ENCODE data around the gene GLCCI1.

Gene GLCCI1

GRCh38 chr7:8037151-8037550 lies 68.6 kb downstream of the GLCCI1 start:
- DNase-seq: no peak
- Histone ChIP-seq H3K4ac (ENCODE audit: low read depth in 1 of 2, low read length in 2 of 2) (no peak overlapping the region), H4K8ac (ENCODE audit: low read length) (no peak overlapping the region), H4K91ac (ENCODE audit: low read length) (no peak overlapping the region), H3K79me1 (replicated peaks; ENCODE audit: low read length, poor library complexity, severe bottlenecking) (peaks cover 14% of the 10 kb centered on the region), H3K9me3 (ENCODE audit: control insufficient read depth, low read length) (peaks cover 10% of the 10 kb centered on the region), H2BK15ac (ENCODE audit: low read depth, poor library complexity, severe bottlenecking) (no peak overlapping the region), H3K27me3 (ENCODE audit: control insufficient read depth in 1 of 2, insufficient read depth in 1 of 2, low read length in 2 of 2) (no peaks in the 10 kb centered on the region), H3K4me3 (ENCODE audit: insufficient read depth in 1 of 2, low read depth in 1 of 2, low read length in 2 of 2) (no peak overlapping the region), H3K4me1 (ENCODE audit: control insufficient read depth, insufficient read depth, low read depth, low read length) (no peaks in the 10 kb centered on the region), H2BK5ac (ENCODE audit: low read depth, low read length, poor library complexity, severe bottlenecking) (no peak overlapping the region), H3K14ac (ENCODE audit: low read length in 2 of 2) (no peak overlapping the region), H3K18ac (ENCODE audit: low read depth in 1 of 2, low read length in 2 of 2) (no peak overlapping the region), H3K4me2 (ENCODE audit: low read length, poor library complexity, severe bottlenecking) (no peak overlapping the region), H3K23ac (ENCODE audit: low read length in 2 of 2) (no peak overlapping the region), H2AFZ (ENCODE audit: low read depth, low read length) (no peak overlapping the region), H2BK120ac (ENCODE audit: low read depth, low read length) (no peak overlapping the region), H3K36me3 (ENCODE audit: control insufficient read depth in 1 of 2, insufficient read depth in 2 of 2, low read depth in 1 of 2, low read length in 2 of 2) (peaks cover 0 to 10% of the 10 kb centered on the region in 2 experiments), H2BK12ac (ENCODE audit: low read length in 2 of 2) (no peak overlapping the region), H2AK5ac (ENCODE audit: low read length, severe bottlenecking) (no peak overlapping the region), H3K9ac (ENCODE audit: low read length) (no peak overlapping the region), H3K27ac (ENCODE audit: low read length, poor library complexity, severe bottlenecking) (no peak overlapping the region)
- 43% methylated on average over 3 of the region's 3 CpGs for WGBS

DNA sequence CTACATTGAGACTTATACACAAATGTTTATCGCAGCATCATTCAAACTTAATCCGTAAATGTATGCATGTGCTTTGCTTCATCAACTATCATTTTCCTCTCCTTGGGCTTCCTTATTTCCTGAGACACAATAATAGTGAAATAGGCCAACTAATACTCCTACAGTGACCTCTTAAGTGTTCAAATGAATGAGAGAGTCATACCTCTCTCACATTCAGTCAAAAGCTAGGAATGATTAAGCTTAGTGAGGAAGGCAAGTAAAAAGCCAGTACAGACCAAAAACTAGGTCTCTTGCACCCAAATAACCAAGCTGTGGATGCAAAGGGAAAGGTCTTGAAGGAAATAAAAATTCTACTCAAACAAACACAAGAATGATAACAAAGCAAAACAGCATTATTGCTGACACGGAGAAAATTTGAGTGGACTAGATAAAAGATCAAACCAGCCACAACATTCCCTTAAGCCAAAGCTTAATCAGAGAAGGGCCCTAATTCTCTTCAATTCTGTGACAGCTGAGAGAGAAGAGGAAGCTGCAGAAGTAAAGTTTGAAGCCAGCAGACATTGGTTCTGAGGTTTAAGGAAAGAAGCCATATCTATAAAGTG lies 72.3 kb downstream of the GLCCI1 start:
- H3K14ac ChIP-seq (ENCODE audit: low read length in 2 of 2): no peak overlapping the region
- H3K18ac ChIP-seq (ENCODE audit: low read depth in 1 of 2, low read length in 2 of 2): no peak overlapping the region
- no peak overlapping the region for H4K8ac ChIP-seq (ENCODE audit: low read length)
- no peak for DNase-seq
- H3K4me3 ChIP-seq (ENCODE audit: insufficient read depth in 1 of 2, low read depth in 1 of 2, low read length in 2 of 2): no peak overlapping the region
- no peak overlapping the region for H2BK5ac ChIP-seq (ENCODE audit: low read depth, low read length, poor library complexity, severe bottlenecking)
- peaks cover 0 to 7% of the 10 kb centered on the region in 2 experiments for H3K36me3 ChIP-seq (ENCODE audit: control insufficient read depth in 1 of 2, insufficient read depth in 2 of 2, low read depth in 1 of 2, low read length in 2 of 2)
- H3K27me3 ChIP-seq (ENCODE audit: control insufficient read depth in 1 of 2, insufficient read depth in 1 of 2, low read length in 2 of 2): no peaks in the 10 kb centered on the region
- no peak overlapping the region for H3K9ac ChIP-seq (ENCODE audit: low read length)
- no peak overlapping the region for H4K91ac ChIP-seq (ENCODE audit: low read length)
- 98% methylated on average over 2 of the region's 3 CpGs for WGBS
- no peak overlapping the region for H2AFZ ChIP-seq (ENCODE audit: low read depth, low read length)
- peaks cover 8% of the 10 kb centered on the region for H3K79me1 ChIP-seq (replicated peaks; ENCODE audit: low read length, poor library complexity, severe bottlenecking)
- H2AK5ac ChIP-seq (ENCODE audit: low read length, severe bottlenecking): no peak overlapping the region
- no peak overlapping the region for H2BK120ac ChIP-seq (ENCODE audit: low read depth, low read length)
- H2BK15ac ChIP-seq (ENCODE audit: low read depth, poor library complexity, severe bottlenecking): no peak overlapping the region
- no peak overlapping the region for H3K4ac ChIP-seq (ENCODE audit: low read depth in 1 of 2, low read length in 2 of 2)
- H2BK12ac ChIP-seq (ENCODE audit: low read length in 2 of 2): no peak overlapping the region
- H3K4me2 ChIP-seq (ENCODE audit: low read length, poor library complexity, severe bottlenecking): no peak overlapping the region
- no peak overlapping the region for H3K27ac ChIP-seq (ENCODE audit: low read length, poor library complexity, severe bottlenecking)
- no peaks in the 10 kb centered on the region for H3K4me1 ChIP-seq (ENCODE audit: control insufficient read depth, insufficient read depth, low read depth, low read length)
- peaks cover 6% of the 10 kb centered on the region for H3K9me3 ChIP-seq (ENCODE audit: control insufficient read depth, low read length)
- H3K23ac ChIP-seq (ENCODE audit: low read length in 2 of 2): no peak overlapping the region

DNA sequence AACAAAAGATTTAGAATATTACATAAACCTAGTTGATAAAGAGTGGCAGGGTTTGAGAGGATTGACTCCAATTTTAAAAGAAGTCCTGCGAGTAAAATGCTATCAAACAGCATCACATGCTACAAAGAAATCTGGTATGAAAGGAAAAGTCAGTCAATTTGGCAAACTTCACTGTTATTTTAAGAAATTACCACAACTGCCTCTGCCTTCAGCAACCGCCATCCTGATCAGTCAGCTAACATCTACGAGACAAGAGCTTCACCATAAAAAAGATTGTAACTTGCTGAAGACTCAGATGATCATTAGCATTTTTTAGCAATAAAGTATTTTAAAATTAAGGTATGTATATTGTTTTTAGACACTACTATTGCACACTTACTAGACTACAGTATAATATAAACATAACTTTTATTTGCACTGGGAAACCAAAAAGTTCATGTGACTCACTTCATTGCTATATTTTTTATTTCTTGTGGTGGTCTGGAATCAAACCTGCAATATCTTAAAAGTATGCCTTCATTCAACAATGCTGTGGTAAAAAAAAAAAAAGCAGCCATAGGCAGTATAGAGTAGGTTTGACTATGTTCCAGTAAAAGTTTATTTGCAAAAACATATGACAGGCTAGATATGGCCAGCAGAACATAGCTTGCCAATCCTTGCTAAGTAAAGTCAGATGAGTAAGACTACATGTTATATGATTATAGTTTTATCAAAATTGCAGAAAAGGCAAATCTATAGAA lies 74.4 kb downstream of the GLCCI1 start:
- no peak overlapping the region for H3K14ac ChIP-seq (ENCODE audit: low read length in 2 of 2)
- H2BK5ac ChIP-seq (ENCODE audit: low read depth, low read length, poor library complexity, severe bottlenecking): no peak overlapping the region
- no peak overlapping the region for H2BK12ac ChIP-seq (ENCODE audit: low read length in 2 of 2)
- no peak overlapping the region for H3K27ac ChIP-seq (ENCODE audit: low read length, poor library complexity, severe bottlenecking)
- H4K91ac ChIP-seq (ENCODE audit: low read length): no peak overlapping the region
- peaks cover 7% of the 10 kb centered on the region for H3K79me1 ChIP-seq (replicated peaks; ENCODE audit: low read length, poor library complexity, severe bottlenecking)
- no peak overlapping the region for H3K4ac ChIP-seq (ENCODE audit: low read depth in 1 of 2, low read length in 2 of 2)
- no peak overlapping the region for H3K4me3 ChIP-seq (ENCODE audit: insufficient read depth in 1 of 2, low read depth in 1 of 2, low read length in 2 of 2)
- H3K4me2 ChIP-seq (ENCODE audit: low read length, poor library complexity, severe bottlenecking): no peak overlapping the region
- peaks cover 5% of the 10 kb centered on the region for H3K9me3 ChIP-seq (ENCODE audit: control insufficient read depth, low read length)
- no peak overlapping the region for H2BK120ac ChIP-seq (ENCODE audit: low read depth, low read length)
- no peak overlapping the region for H3K9ac ChIP-seq (ENCODE audit: low read length)
- no peaks in the 10 kb centered on the region for H3K4me1 ChIP-seq (ENCODE audit: control insufficient read depth, insufficient read depth, low read depth, low read length)
- no peak overlapping the region for H2AFZ ChIP-seq (ENCODE audit: low read depth, low read length)
- peaks cover 0 to 7% of the 10 kb centered on the region in 2 experiments for H3K36me3 ChIP-seq (ENCODE audit: control insufficient read depth in 1 of 2, insufficient read depth in 2 of 2, low read depth in 1 of 2, low read length in 2 of 2)
- WGBS: 92% methylated on average over 2 of the region's 3 CpGs
- no peak overlapping the region for H4K8ac ChIP-seq (ENCODE audit: low read length)
- H2BK15ac ChIP-seq (ENCODE audit: low read depth, poor library complexity, severe bottlenecking): no peak overlapping the region
- no peak overlapping the region for H3K18ac ChIP-seq (ENCODE audit: low read depth in 1 of 2, low read length in 2 of 2)
- no peak overlapping the region for H2AK5ac ChIP-seq (ENCODE audit: low read length, severe bottlenecking)
- no peaks in the 10 kb centered on the region for H3K27me3 ChIP-seq (ENCODE audit: control insufficient read depth in 1 of 2, insufficient read depth in 1 of 2, low read length in 2 of 2)
- H3K23ac ChIP-seq (ENCODE audit: low read length in 2 of 2): no peak overlapping the region
- DNase-seq: no peak

- H3K27me3 ChIP-seq (ENCODE audit: control insufficient read depth in 1 of 2, insufficient read depth in 1 of 2, low read length in 2 of 2): no peaks in the 10 kb centered on the region
- H3K27ac ChIP-seq (ENCODE audit: low read length, poor library complexity, severe bottlenecking): no peak overlapping the region
- no peak overlapping the region for H2AFZ ChIP-seq (ENCODE audit: low read depth, low read length)
- H2BK15ac ChIP-seq (ENCODE audit: low read depth, poor library complexity, severe bottlenecking): no peak overlapping the region
- H3K4me2 ChIP-seq (ENCODE audit: low read length, poor library complexity, severe bottlenecking): no peak overlapping the region
- H3K9ac ChIP-seq (ENCODE audit: low read length): no peak overlapping the region
- H2AK5ac ChIP-seq (ENCODE audit: low read length, severe bottlenecking): no peak overlapping the region
- H3K14ac ChIP-seq (ENCODE audit: low read length in 2 of 2): no peak overlapping the region
- H3K79me1 ChIP-seq (replicated peaks; ENCODE audit: low read length, poor library complexity, severe bottlenecking): peaks cover 8% of the 10 kb centered on the region
- H3K4me1 ChIP-seq (ENCODE audit: control insufficient read depth, insufficient read depth, low read depth, low read length): no peaks in the 10 kb centered on the region
- H3K36me3 ChIP-seq (ENCODE audit: control insufficient read depth in 1 of 2, insufficient read depth in 2 of 2, low read depth in 1 of 2, low read length in 2 of 2): peaks cover 0 to 7% of the 10 kb centered on the region in 2 experiments
- no peak overlapping the region for H2BK120ac ChIP-seq (ENCODE audit: low read depth, low read length)
- H4K91ac ChIP-seq (ENCODE audit: low read length): no peak overlapping the region
- no peak overlapping the region for H3K23ac ChIP-seq (ENCODE audit: low read length in 2 of 2)
- H4K8ac ChIP-seq (ENCODE audit: low read length): no peak overlapping the region
- no peak overlapping the region for H3K4ac ChIP-seq (ENCODE audit: low read depth in 1 of 2, low read length in 2 of 2)
- DNase-seq: no peak
- H3K18ac ChIP-seq (ENCODE audit: low read depth in 1 of 2, low read length in 2 of 2): no peak overlapping the region
- peaks cover 5% of the 10 kb centered on the region for H3K9me3 ChIP-seq (ENCODE audit: control insufficient read depth, low read length)
- H2BK12ac ChIP-seq (ENCODE audit: low read length in 2 of 2): no peak overlapping the region
- no peak overlapping the region for H2BK5ac ChIP-seq (ENCODE audit: low read depth, low read length, poor library complexity, severe bottlenecking)
- WGBS: 94% methylated on average over 4 of the region's 5 CpGs
- no peak overlapping the region for H3K4me3 ChIP-seq (ENCODE audit: insufficient read depth in 1 of 2, low read depth in 1 of 2, low read length in 2 of 2)
Measured at GRCh38 chr7:8044761-8045430, 76.3 kb downstream of the GLCCI1 start.
